Renal cortical epithelial cell (primary cell): Measurements from ENCODE around the gene RING1. TPM values are rescaled to one million over a fixed set of nuclear protein-coding genes. Genes with fewer than 3 reads are reported as not detected.

ENCODE experiments used
- DNase-seq: peaks from one replicate; pipeline ENCODE4 v3.0.0-alpha.2; 2011; ENCODE audit warnings: low read depth
- total RNA-seq: library from RNA; depleted of rRNA; stranded (reverse); fragments of >200 nt; gene quantifications from 2 replicates; pipeline ENCODE4 v1.2.3, GENCODE V29; 2014

Gene RING1
- total RNA-seq, 1 donor from 2014 or later, result 28.0 TPM

DNA sequence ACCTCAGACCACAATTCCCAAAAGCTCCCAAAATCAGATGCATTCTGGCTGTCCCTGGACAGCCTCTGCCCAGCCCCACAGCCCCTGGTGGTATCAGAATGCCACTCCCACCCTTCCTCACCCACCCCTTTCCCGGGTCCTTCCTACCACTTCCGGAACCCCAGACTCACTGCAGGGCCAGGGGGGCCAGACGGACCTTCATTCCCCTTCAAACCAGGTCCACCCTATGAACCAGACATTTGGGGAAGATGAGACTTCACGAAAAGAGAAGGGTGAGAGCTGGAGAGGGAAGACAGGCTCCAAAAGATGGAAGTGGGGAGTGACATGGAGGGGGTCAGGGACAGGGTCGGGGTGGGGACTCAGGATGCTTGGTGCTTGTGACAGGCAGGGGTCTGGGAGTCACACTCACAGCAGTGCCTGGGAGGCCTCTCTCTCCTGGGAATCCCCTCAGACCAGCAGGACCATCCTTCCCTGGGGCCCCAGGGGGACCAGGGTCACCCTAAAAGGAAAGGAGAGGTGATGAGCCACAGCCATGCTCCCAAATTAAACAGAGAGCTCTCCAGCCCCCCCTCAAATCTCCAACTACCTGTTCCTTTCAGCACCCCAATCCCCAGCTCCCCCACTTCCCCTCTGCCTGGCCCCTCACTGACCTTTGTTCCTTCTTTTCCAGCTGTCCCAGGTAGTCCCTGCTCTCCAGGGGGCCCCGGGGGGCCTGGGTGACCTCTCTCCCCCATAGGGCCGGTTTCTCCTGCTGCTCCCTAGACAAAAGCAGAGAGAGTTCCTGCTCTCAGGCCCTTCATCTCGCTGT is 36.2 kb upstream of the RING1 start:
- DNase-seq, result no peak

DNA sequence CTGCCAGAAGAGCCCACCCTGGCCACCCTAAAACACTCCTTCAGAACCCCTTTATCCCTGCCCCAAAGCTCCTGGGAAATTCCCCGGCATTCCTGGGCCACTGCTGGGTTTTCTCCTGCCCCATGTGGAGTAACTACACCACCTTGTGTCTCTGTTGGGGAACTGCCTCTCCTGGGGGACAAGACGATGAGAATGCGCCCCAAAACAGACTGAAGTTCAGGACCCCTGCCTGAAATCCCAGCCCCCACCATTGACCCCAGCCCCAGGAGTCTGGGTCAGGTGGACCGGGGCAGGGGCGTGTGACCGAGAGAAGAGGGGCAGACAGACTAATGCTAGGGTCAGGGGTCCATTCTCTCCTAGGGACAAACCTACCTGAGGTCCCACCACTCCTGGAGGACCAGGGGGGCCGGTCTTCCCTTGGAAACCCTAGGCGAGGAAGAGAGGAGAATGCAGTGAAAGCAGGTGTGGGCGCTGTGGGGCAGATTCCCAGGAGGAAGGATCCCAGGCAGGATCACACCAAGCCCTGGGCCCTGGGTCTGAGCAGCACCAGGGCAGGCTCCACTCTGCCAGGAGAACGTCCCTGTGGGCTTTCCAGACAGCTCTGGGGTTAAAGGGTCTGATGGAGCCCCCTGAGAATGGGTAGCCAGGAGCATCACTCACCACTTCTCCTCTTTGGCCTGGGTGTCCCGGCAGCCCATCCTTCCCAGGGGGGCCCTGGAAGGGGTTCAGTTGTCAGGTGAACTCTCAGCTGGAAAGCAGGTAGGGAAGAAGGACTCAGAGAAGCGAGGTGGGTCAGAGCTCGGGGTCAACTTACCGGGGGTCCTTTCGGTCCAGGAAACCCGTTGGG is 35.4 kb upstream of the RING1 start:
- DNase-seq, result peak; percentile 15

DNA sequence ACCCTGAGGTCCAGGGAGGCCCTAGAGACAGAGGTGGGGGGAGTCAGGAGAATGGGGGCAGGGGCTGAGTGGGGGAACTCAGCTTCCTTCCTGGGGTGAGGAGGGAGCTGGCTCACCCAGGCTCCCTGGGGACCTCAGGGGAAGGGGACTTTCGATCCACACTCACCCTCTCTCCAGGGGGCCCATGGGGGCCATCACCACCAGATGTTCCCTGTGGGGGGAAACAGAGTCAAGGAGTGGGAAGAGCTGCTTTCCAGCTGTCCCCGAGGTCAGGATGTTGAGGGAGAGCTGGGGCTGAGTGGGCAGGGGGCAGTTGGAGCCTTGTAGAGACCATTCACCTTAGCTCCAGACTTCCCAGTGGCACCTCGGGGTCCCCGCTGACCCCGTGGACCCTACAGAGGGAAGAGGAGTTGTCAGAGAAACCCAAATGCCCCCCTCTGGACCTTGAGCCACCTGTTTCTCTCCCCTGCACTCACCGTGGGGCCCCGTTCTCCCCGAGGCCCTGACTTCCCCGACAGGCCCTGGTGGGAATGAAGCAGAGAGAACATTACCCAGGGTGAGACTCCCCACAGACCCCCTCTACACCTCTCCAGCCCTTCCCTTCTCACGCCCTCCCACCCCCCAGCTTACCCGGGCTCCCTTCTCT is 34.6 kb upstream of the RING1 start:
- DNase-seq, result no peak

DNA sequence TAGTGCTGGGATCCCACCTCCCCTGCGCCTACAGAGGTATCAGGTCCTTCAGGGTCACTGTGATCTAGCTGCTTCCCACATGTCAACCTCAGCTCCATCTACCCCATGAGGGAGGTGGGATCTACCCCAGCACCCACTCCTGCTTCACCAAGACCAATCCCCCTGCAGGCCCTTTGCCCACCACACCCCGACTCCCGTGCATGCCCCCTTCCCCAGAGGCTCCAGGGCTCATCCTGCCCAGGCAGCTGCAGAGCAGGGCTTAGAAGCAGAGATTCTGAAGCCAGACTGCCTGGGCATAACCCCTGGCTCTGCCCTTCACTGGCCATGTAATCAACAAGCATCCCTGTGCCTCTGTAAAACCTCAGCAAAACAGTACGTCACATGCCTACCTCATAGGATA is 33.5 kb upstream of the RING1 start:
- no peak for DNase-seq

DNA sequence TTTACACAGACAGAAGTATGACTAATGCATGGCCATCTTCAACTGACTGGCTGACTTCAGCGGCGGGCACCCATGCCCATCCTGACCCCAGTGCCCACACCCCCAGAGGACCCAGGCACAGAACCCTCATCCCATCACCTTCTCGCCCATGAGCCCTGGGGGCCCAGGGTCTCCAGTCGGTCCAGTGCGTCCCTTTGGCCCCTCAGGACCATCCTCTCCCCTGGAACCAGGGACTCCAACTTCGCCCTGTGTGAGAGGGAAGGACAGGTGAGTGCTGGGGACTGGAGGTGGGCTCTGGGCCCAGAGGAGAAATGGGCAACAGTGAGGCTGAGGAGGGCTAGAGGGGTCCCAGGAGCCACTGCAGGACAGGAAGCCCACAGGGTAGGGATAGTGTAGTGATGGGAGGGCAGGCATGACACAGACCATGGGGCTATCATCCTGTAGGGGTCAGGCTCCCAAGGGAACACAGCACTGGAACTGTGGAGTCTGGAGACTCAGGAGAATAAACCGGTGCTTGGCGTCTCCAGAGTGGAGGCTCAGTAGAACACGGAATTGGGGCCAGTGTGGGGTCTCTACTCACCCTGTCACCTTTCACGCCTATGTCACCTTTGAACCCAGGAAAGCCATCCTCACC is 32.7 kb upstream of the RING1 start:
- no peak for DNase-seq

DNA sequence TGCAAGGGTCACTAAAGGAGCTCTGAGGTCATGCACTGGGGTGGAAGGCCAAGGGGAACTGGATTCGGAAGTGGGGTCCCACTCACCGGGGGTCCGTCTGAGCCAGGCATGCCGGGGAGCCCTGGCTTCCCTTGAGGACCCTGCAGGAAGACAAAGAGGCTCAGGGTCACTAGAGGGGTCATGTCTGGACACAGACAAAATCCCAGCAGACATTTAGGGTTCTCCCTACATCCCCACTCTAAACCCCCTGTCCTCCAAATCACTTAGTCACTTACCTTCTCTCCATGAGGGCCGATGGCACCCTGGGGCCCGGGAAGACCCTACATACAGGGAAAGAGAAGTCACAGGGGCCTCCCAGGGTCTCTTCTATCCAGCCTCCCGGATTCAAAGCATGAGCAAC is 31.4 kb upstream of the RING1 start:
- DNase-seq, result no peak

DNA sequence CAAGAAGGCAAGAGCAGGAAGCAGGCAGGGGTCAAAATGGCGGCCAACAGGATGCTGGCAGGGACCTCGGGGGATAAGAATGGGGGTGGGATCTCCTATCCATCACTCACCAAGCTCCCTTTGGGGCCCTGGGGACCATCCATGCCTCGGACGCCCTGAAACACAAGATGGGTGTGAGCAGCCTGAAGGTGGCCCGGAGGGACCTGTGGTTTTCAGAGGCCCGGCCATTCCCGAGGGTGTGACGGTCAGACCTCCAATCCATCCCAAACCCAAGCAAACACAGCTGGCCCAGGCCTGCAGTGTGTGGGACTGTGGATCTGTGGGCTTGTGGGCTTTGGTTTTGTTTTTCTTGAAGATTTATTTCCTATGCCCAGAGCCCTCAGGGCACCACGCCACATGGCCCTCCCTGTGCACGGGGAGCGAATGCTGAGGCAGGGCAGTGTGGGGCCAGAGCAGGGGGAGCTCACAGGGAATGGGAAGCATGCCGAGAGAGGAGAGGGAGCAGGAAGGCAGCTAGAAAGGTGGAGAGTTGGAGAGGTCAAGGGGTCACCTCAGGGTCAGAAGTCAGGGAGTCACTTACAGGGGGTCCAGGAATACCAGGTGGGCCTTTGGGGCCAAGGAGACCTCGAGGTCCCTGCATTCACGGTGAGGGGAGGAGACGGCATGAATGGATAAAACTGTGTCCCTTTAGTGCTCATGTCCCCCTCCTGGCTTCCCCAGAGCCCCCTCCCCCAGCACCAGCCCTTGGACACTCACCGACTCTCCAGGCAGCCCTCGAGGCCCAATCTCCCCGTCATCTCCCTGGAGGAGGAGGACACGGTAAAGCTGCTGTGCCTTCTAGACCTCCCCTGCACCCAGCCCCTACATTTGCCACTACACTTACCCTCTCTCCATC is 30.5 kb upstream of the RING1 start:
- no peak for DNase-seq

DNA sequence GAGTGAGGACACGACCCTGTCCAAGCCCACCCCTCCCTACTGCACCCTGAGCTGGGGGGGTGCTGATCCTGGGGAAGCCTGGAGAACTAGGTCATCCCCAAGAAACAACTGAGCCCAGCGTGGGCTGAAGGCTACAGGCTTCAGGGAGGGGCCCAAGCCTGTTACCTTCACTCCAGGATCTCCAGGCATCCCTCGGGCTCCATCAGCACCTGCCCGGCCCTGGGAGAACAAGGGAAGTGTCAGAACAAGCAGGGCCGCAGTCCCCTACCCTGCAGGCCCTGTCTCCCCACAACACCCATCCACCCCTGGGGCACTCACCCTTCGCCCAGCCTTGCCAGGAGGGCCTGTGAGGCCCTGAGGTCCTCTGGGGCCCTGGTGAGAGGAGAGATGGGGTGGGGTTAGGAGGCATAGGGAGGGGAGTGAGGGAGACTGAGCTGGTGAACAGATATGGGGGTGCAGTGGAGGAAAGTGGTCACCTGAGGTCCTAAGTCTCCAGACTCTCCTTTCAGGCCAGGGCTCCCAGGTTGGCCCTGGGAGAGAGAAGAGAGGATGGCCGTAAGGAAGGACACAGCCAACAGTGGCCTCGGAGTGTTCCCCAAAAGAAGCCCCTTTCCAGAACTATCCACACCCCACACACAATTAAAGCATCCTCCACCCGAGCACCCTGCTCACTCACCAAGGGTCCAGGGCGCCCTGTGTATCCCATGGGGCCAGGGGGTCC is 29.4 kb upstream of the RING1 start:
- DNase-seq, result no peak

DNA sequence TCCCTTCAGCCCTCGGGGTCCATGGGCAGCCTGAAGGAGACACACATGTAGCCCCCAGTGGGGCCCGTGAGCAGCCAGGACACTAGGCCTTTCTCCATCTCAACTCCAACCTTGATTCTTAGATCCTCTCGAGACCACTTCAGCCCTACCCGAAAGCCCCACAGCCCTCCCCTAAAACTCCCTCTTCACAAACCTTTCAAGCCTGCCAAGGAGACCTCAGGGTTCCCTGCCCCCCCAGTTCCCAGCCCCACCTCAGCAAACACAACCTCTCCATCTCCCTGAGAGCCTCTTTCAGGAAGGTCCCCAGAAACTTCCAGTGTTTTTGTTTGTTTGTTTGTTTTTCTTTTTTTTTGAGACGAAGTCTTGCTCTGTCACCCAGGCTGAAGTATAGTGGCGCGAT is 27.2 kb upstream of the RING1 start:
- no peak for DNase-seq

DNA sequence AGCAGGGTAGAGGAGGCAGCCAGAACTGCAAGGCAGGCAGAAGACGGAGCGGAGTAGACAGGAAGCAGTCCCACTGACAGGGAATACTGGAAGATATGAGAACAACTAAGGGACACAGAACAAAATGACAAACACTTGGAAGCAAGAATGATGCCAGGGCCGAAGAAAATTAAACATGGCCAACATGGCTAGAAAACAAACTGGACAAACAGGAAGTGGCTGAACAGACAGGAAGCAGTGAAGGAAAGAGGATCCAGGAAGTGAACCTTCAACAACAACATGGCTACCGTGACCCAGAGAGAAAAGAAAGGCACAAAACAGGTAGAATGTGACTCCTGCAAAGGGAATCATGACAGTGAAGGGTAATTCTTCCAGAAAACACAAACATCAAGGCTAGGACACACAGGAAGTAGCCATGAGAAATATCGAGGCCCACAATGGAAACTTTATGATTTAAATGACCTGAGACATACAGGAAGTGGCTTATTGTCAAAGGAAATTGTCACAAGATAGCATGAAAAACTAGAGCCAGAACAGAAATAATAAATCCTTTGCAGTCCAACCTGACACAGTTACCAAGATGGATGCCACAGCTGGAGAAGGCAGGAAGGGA is 25.1 kb upstream of the RING1 start:
- DNase-seq, result no peak

DNA sequence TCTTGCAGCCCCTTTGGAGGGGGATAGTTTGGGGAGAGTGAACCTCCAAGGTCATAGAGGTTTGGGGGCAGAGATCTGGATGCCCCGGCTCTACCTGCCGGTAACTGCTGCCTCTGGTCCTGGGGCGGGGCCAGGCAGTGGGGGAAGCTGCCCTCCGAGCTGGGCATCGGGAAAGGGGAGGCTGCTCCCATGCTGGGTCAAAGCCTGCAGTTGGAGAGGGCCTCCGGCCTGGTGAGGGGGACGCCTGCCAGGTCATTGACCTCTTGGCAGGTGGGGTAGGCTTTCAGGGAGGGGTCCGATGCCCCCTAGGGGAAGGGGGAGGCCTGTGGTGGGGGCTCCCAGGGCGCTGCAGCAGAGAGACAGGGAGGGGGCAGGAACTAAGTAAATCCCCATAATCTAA is 23.1 kb upstream of the RING1 start:
- DNase-seq, result no peak

DNA sequence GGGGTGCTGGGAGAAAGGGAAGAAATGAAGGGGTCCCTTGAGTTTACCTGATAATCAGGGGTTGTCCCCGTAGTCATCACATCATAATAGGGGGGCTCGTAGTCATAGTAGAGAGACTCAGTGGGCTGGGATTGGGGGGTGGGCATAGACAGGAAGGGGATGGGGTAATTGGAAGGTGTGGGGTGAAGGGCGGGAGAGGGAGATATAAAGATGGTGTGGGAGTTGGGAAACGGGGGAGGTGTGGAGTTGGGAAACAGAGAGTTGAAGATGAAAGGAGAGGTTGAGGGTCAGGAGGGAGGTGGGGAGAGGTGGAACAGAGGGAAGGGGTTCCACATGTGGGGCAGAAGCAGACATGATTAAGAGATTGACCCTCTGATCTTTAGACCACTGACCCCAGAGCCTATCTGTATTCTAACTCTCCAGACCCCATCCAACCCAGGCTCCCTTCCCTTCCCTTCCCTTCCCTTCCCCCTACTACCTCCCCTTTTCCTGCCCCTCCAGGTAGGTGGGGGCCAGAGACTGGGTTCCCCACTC is 22.6 kb upstream of the RING1 start:
- DNase-seq, result no peak

DNA sequence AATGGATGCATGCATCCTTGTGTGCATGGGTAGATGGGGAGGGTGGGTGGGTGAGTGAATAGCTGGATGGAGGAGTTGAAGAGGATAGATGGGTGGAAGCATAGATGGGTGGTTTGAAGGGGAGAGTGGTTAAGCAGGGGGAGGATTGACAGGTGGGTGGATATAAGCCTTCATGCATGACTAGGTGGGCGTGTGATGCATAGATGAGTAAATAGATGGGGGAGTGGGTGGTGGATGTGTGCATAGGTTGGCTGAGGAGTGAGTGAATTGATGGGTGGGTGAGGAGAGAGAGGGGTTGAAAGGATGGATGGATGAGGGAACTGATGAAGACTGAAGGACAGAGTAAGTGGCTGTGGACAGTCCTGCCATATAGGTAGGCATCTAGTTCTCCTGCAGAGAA is 20.5 kb upstream of the RING1 start:
- DNase-seq, result no peak

DNA sequence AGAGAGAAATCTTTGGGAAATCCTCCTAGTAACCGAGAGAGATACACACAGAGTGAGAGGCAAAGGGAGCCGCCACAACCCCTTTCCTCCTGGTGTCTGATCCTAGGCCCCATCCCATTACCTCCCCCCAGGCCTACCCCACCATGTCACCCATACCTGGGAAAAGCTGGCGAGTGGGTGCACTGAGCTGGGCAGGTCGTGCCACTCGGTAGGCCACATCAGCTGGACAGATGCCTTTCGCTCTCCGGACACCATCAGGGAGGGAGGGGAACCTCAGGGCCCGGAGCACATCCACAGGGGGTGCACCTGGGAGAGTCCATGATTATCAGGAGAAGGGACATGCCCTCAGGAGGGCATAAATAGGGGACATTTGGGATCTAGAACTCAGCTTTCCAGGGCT is 19.1 kb upstream of the RING1 start:
- DNase-seq, result no peak

DNA sequence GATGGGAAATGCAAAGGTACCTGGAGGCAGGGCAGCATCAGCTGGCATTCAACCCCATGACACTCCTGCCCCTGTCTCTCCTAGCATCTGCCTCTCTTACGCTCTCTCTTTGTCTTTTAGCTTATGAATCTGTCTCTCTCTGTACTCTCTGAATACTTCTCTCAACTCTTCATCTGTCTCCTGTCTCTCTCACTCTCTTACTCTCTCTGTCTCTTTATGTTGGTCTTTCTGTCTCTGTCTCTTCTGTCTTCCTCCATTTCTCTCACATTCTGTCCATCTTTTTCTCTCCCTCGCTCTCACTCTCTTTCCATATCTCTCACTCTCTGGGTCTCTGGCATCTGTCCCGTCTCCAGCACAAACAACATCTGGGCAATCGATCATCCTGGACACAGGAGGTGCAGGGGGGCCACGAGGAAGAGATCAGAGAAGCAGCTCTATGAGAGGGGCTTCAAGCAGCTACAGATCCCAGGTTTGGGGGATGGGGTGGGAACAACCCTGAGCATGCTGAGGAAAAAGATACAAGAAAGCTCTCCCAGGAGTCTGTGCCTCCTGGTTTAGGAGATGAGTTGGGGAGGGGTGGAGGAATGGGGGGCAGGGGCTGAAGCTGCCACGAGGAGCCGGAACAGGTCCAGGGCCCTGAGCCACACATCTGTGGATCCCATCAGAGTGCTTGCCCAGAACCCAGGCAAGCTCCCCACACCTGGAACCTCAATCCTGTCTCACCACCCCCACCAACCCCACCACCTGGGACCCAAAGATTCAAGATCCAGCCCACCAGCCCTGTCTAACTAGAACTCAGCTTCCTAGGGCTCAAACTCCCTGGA is 18.5 kb upstream of the RING1 start:
- no peak for DNase-seq

DNA sequence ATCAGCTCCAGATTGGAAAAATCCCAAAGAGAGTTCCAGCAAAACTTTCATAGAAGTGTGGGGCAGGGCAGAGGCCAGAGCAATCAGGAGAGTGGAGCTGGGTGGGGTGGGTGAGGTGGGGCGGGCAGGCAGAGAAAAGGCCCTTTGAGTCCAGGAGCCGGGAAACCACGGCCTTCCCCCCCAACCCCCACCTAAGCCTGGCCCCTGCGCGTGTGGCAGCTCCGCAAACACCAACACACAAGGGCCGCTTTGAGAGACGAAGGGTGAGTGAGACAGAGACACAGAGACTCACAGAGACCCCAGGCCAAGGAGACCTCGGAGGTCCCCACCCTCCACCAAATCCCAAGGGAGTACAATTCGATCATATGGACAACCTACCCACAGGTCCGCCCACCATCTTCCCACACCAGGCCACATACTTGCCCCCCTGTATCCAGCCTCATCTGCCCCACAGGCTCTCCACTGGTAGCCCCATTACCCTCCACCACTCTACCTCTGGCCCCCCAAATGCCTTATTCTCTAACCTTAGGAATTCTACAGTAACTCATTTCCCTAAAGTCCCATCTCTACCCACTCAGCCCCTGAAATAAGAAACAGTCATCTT is 17.7 kb upstream of the RING1 start:
- DNase-seq, result no peak

DNA sequence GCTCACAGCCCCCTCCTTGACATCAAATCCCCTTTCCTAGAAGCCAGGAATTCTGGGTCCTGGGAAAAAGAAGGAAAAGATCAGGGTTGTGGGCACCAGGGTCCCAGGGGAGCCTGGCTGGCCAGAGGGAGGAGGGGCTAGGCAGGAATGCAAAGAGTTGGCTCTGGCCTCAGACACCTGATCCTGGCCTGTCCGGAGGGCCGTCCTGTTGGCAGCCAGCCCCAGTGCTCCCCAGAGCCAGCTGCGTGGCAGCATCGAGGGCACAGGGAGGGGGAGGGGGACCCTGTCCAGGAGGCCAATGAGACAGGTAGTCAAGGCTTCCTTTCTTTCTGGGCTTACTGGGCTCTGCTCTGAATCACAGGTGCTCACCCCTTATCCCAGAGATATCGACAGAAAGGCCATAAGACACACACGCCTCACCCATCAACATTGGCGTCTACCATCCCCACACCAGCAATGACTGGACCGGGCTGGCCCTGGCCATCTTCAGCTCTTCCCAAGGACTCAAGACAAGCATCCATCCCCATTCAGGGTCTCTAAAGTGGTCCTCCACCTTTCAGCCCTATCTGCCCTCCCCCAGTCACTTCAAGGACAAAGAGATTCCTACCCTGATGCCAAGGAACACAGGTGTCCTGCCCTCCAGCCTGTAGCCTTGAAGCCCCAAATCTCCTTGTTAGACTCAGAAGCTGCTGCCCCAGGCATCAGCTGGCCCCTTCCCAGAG is 16.8 kb upstream of the RING1 start:
- no peak for DNase-seq
